Karpas-422 (cell line): ENCODE measurements around the gene CHIT1. TPM values are rescaled to one million over a fixed set of nuclear protein-coding genes. Genes with fewer than 3 reads are reported as not detected.

Experiments used
- DNase-seq: peaks from one replicate; pipeline ENCODE4 v3.0.0-alpha.2; 2015
- H2AFZ ChIP-seq: fragments of 200-600 bp; sonication (generic); 2 replicates; pipeline ENCODE4 v1.6.1; 2014; ENCODE audit warnings: antibody characterized with exemption, low read length, mixed read lengths
- H3K27ac ChIP-seq: fragments of 200-600 bp; sonication (generic); 2 replicates; pipeline ENCODE4 v1.5.1; 2014; ENCODE audit warnings: mild to moderate bottlenecking, low read length, moderate library complexity
- H3K27me3 ChIP-seq: fragments of 200-600 bp; sonication (generic); 2 replicates; pipeline ENCODE4 v1.6.1; 2014; ENCODE audit warnings: low read length, mixed read lengths
- H3K36me3 ChIP-seq: fragments of 200-600 bp; sonication (generic); 2 replicates; pipeline ENCODE4 v1.6.1; 2014; ENCODE audit warnings: low read length, mixed read lengths; ENCODE audit not compliant: insufficient read depth
- H3K4me1 ChIP-seq: fragments of 200-600 bp; sonication (generic); 2 replicates; pipeline ENCODE4 v1.6.1; 2014; ENCODE audit warnings: mild to moderate bottlenecking, low read length, mixed read lengths
- H3K4me2 ChIP-seq: fragments of 200-600 bp; sonication (generic); 2 replicates; pipeline ENCODE4 v1.6.1; 2014; ENCODE audit warnings: low read length, low read depth, mild to moderate bottlenecking; ENCODE audit not compliant: poor library complexity, severe bottlenecking
- H3K4me3 ChIP-seq: fragments of 200-600 bp; sonication (generic); 2 replicates; pipeline ENCODE4 v1.5.1; 2014; ENCODE audit warnings: mild to moderate bottlenecking, antibody characterized with exemption, low read length, mixed read lengths
- H3K79me2 ChIP-seq: fragments of 200-600 bp; sonication (generic); 2 replicates; pipeline ENCODE4 v1.6.1; 2014; ENCODE audit warnings: mild to moderate bottlenecking, low read length, mixed read lengths
- H3K9ac ChIP-seq: fragments of 200-600 bp; sonication (generic); 2 replicates; pipeline ENCODE4 v1.6.0; 2014; ENCODE audit warnings: low read length
- H3K9me2 ChIP-seq: fragments of 200-600 bp; sonication (generic), shearing (Covaris generic); replicated peaks from 2 replicates; pipeline ENCODE4 v1.6.0; 2014; ENCODE audit warnings: mild to moderate bottlenecking, low read length, moderate library complexity; ENCODE audit not compliant: insufficient read depth
- H3K9me3 ChIP-seq: fragments of 300-700, 200-600 bp; sonication (generic); 2 replicates; pipeline ENCODE4 v1.6.1; 2014; ENCODE audit warnings: low read length, mixed read lengths
- H4K20me1 ChIP-seq: fragments of 200-600 bp; sonication (generic); 2 replicates; pipeline ENCODE4 v1.6.1; 2014; ENCODE audit warnings: mild to moderate bottlenecking, antibody characterized with exemption, low read length, low read depth; ENCODE audit not compliant: insufficient read depth
- total RNA-seq: library from RNA; depleted of rRNA; stranded (reverse); fragments of >200 nt; shearing (Covaris generic); gene quantifications from 2 replicates; pipeline ENCODE4 v1.2.3, GENCODE V29; 2014; ENCODE audit warnings: low replicate concordance

Gene CHIT1
- total RNA-seq, 1 experiment from 2014 or later, result 0.89 TPM

- Histone ChIP-seq H3K9me2 (no peaks in the 10 kb centered on the region), H3K27ac (no peak overlapping the region), H3K79me2 (no peaks in the 10 kb centered on the region), H2AFZ (no peak overlapping the region), H4K20me1 (no peaks in the 10 kb centered on the region; the same call in 1 of the 2 replicates), H3K4me3 (no peak overlapping the region), H3K36me3 (no peaks in the 10 kb centered on the region), H3K9me3 (no peaks in the 10 kb centered on the region), H3K27me3 (no peaks in the 10 kb centered on the region), H3K4me2 (no peak overlapping the region), H3K4me1 (peaks cover 21% of the 10 kb centered on the region), H3K9ac (no peak overlapping the region)
- no peak for DNase-seq
These were observed 11.8 kb downstream of the CHIT1 start for GRCh38 chr1:203217668-203218067.

GRCh38 chr1:203217139-203217655 is 12.3 kb downstream of the CHIT1 start:
- H3K4me3 ChIP-seq, result no peak overlapping the region
- no peaks in the 10 kb centered on the region for H3K79me2 ChIP-seq
- H3K9ac ChIP-seq, result no peak overlapping the region
- H3K4me2 ChIP-seq, result no peak overlapping the region
- no peaks in the 10 kb centered on the region for H3K9me3 ChIP-seq
- H3K4me1 ChIP-seq, result peaks cover 21% of the 10 kb centered on the region
- H3K9me2 ChIP-seq, result no peaks in the 10 kb centered on the region
- no peaks in the 10 kb centered on the region; the same call in 1 of the 2 replicates for H4K20me1 ChIP-seq
- no peak overlapping the region for H3K27ac ChIP-seq
- peak; percentile 68 for DNase-seq
- H2AFZ ChIP-seq, result no peak overlapping the region
- no peaks in the 10 kb centered on the region for H3K27me3 ChIP-seq
- no peaks in the 10 kb centered on the region for H3K36me3 ChIP-seq

GRCh38 chr1:203216274-203217138 is 13.0 kb downstream of the CHIT1 start:
- Histone ChIP-seq H4K20me1 (no peaks in the 10 kb centered on the region; the same call in 1 of the 2 replicates), H3K9me3 (no peaks in the 10 kb centered on the region), H3K27me3 (no peaks in the 10 kb centered on the region), H3K4me2 (no peak overlapping the region), H3K9ac (0 out of 2 replicates have a peak overlapping the region, but pooled peaks have one; percentile 7), H3K27ac (no peak overlapping the region), H3K4me3 (no peak overlapping the region), H2AFZ (no peak overlapping the region), H3K9me2 (no peaks in the 10 kb centered on the region), H3K79me2 (no peaks in the 10 kb centered on the region), H3K36me3 (no peaks in the 10 kb centered on the region), H3K4me1 (peaks cover 23% of the 10 kb centered on the region)
- DNase-seq, result peak; percentile 95

DNA sequence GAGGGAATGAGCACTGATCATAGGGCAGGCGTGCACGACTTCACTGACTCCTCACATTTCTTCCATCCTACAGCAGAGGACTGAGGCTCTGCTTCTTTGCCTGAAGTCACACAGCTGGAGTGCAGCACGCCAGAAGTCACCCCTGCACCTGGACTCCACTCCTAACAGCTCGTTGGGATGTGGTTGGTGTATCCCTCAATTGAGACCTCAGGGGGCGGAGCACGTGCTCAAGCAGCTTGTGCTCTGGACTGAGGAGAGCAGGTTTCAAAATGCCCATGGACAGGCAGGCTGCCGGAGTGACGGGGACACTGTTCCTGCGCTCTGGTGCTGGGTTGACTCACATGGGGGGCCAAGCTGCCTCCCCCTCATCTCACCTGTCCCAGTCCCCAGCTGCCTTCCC is 13.9 kb downstream of the CHIT1 start:
- H3K4me3 ChIP-seq, result no peak overlapping the region
- H3K27me3 ChIP-seq, result no peaks in the 10 kb centered on the region
- H3K9ac ChIP-seq, result peak overlapping the region; percentile 7; the same call in 1 of the 2 replicates
- H3K27ac ChIP-seq, result no peak overlapping the region
- no peaks in the 10 kb centered on the region for H3K9me2 ChIP-seq
- H3K36me3 ChIP-seq, result no peaks in the 10 kb centered on the region
- no peaks in the 10 kb centered on the region for H3K9me3 ChIP-seq
- H3K4me2 ChIP-seq, result peak overlapping the region; percentile 4
- peaks cover 23% of the 10 kb centered on the region for H3K4me1 ChIP-seq
- no peaks in the 10 kb centered on the region; the same call in 1 of the 2 replicates for H4K20me1 ChIP-seq
- no peak for DNase-seq
- no peaks in the 10 kb centered on the region for H3K79me2 ChIP-seq
- no peak overlapping the region for H2AFZ ChIP-seq

- Histone ChIP-seq H4K20me1 (no peaks in the 10 kb centered on the region; the same call in 1 of the 2 replicates), H3K36me3 (no peaks in the 10 kb centered on the region), H3K27ac (no peak overlapping the region), H3K9ac (no peak overlapping the region), H3K79me2 (no peaks in the 10 kb centered on the region), H2AFZ (0 out of 2 replicates have a peak overlapping the region, but pooled peaks have one; percentile 8), H3K9me3 (no peaks in the 10 kb centered on the region), H3K9me2 (no peaks in the 10 kb centered on the region), H3K4me1 (peaks cover 23% of the 10 kb centered on the region), H3K4me3 (no peak overlapping the region), H3K4me2 (peak overlapping the region; percentile 4), H3K27me3 (no peaks in the 10 kb centered on the region)
- DNase-seq, result no peak
These were observed 14.6 kb downstream of the CHIT1 start for GRCh38 chr1:203214871-203215270.

GRCh38 chr1:203213126-203213525 is 16.3 kb downstream of the CHIT1 start:
- no peaks in the 10 kb centered on the region for H3K9me3 ChIP-seq
- H3K9ac ChIP-seq, result no peak overlapping the region
- H2AFZ ChIP-seq, result no peak overlapping the region
- DNase-seq, result no peak
- no peak overlapping the region for H3K4me3 ChIP-seq
- H3K9me2 ChIP-seq, result no peaks in the 10 kb centered on the region
- H3K27me3 ChIP-seq, result no peaks in the 10 kb centered on the region
- no peaks in the 10 kb centered on the region for H3K36me3 ChIP-seq
- no peaks in the 10 kb centered on the region for H3K79me2 ChIP-seq
- H3K4me1 ChIP-seq, result peaks cover 23% of the 10 kb centered on the region
- H3K27ac ChIP-seq, result no peak overlapping the region
- H3K4me2 ChIP-seq, result no peak overlapping the region
- no peaks in the 10 kb centered on the region; the same call in 1 of the 2 replicates for H4K20me1 ChIP-seq

DNA sequence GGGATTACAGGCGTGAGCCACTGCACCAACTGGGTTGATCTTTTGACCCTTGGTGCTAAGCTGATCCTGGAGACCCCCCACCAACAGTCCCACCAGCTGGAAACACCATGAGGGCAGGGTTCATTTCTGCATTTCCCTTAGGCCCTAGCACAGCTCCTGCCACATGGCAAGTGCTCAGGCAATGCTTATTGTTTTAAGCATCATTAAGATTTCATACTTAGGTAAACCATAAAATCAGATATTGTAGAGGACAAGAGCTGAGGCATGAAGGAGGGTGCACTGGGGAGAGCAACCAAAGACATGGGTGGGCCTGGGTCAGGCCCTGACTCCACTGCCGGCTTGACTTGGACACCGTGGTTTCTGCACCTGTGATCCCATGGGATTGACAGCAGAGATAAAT is 17.7 kb downstream of the CHIT1 start:
- Histone ChIP-seq H4K20me1 (no peaks in the 10 kb centered on the region; the same call in 1 of the 2 replicates), H2AFZ (no peak overlapping the region)

GRCh38 chr1:203210988-203211387 is 18.5 kb downstream of the CHIT1 start:
- DNase-seq, result no peak
- Histone ChIP-seq H3K36me3 (no peaks in the 10 kb centered on the region), H3K27me3 (no peaks in the 10 kb centered on the region), H2AFZ (no peak overlapping the region), H3K79me2 (no peaks in the 10 kb centered on the region), H4K20me1 (no peaks in the 10 kb centered on the region), H3K27ac (no peak overlapping the region), H3K9me3 (no peaks in the 10 kb centered on the region), H3K4me1 (peaks cover 23% of the 10 kb centered on the region), H3K9me2 (no peaks in the 10 kb centered on the region), H3K9ac (no peak overlapping the region), H3K4me3 (no peak overlapping the region), H3K4me2 (no peak overlapping the region)

More for the DNA sequence above, 17.7 kb downstream of the CHIT1 start:
- H3K27me3 ChIP-seq, result no peaks in the 10 kb centered on the region
- no peaks in the 10 kb centered on the region for H3K79me2 ChIP-seq
- no peaks in the 10 kb centered on the region for H3K9me2 ChIP-seq
- no peak overlapping the region for H3K4me3 ChIP-seq
- no peaks in the 10 kb centered on the region for H3K36me3 ChIP-seq
- DNase-seq, result no peak
- no peaks in the 10 kb centered on the region for H3K9me3 ChIP-seq
- H3K27ac ChIP-seq, result no peak overlapping the region
- H3K9ac ChIP-seq, result no peak overlapping the region
- no peak overlapping the region for H3K4me2 ChIP-seq
- peaks cover 29% of the 10 kb centered on the region for H3K4me1 ChIP-seq
